Activated CD8-positive, alpha-beta memory T cell treated with anti-CD3 and anti-CD28 coated beads, Interleukin-2, amount 50 U/mL, for 48 hours (primary cell): ENCODE data around the gene TCIRG1.
"Not testable (repeated sequence)": the region's sequence is repeated elsewhere in the genome, so short reads cannot be mapped to it uniquely, and the experiment has no call there.

Experiments used
- DNase-seq: peaks from one replicate; pipeline ENCODE4 v3.0.0-alpha.2; 2020

Gene TCIRG1

DNA sequence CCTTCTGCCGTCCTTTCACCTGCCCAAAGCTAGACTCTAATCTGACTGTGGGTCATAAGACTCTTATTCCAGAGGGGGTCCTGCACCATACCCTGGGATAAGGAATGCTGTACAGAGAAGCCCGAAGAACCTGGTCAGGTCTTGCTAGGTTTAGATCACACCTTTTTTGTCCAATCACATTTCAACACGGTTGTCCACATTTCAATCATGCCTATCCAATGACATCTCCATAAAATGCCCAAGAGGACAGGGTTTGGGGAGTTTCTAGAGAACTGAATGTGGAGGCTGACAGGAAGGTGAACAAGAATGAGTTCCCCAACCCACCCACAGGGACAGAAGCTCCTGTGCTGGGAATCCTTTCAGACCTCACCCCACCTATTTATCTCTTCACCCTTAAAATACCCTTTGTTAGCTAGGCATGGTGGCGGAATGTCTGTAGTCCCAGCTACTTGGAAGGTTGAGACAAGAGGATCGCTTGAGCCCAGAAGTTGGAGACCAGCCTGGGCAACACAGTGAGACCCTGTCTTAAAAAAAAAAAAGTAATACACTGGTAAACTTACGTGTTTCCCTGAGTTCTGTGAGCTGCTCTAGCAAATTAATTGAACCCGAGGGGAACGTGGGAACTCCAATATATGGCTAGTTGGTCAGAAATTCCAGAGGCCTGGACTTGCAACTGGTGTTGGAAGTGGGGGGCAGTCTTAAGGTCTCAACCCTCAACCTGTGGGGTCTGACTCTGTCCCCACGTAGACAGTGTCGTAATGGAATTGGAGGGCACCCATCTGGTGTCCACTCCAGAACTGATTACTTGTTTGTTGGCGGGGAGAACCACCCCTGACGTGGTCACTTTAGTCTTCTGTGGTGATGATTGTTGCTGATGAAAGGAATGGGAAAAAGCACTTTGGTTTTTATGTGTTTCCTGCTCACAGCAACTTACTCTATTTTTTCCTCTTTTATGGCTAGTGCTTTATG, 17.8 kb downstream of the TCIRG1 start:
- no peak for DNase-seq

DNA sequence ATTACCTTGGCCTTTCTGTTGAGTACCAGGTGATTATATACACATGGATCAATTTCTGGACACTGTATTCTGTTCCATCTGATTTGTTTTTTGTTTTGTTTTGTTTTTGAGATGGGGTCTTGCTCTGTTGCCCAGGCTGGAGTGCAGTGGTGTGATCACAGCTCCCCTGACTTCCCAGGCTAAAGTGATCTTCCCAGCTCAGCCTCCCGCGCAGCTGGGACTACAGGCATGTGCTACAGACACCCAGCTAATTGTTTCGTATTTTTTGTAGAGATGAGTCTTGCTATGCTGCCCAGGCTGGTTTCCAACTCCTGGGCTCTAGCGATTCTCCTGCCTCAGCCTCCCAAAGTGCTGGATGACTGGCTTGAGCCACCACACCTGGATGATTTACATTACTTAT, 19.0 kb downstream of the TCIRG1 start:
- DNase-seq: no peak

DNA sequence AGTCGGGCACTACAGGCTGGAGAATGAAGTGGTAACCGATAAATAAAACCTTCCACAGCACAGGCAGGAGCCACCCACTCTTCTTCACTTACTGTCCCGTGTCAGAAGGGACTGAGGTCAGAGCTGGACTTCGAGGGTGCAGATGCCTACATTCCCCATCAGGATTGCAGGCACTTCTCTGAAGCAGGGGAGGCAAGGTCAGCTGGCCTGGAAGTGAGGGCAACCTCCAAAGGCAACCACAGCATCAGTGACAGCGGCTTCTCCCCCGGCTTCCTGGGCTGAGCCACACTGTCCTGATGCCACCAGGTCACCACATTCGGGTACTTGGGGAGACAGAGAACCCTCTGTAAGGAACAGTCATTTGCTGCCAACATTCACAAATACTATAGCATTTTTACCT, 22.7 kb downstream of the TCIRG1 start:
- no peak for DNase-seq

DNA sequence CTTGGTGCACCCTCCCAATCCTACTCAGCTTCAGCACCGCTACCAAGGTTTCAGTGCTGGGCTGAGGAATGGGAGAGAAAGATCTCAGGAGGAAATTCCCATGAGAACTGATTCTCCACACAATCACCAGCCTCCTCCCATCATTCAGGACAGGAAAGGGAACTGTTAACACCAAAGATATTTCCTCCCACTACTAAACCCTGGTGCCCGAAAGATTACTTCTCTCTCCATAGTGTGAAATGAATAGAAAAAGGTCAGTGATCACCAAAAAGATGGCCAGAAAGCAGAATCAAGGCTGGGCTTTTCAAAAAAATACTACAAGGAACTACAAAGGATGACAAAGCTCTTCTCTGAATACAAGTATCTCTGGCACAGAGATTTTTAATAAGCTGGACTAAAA, 26.1 kb downstream of the TCIRG1 start:
- DNase-seq: no peak

DNA sequence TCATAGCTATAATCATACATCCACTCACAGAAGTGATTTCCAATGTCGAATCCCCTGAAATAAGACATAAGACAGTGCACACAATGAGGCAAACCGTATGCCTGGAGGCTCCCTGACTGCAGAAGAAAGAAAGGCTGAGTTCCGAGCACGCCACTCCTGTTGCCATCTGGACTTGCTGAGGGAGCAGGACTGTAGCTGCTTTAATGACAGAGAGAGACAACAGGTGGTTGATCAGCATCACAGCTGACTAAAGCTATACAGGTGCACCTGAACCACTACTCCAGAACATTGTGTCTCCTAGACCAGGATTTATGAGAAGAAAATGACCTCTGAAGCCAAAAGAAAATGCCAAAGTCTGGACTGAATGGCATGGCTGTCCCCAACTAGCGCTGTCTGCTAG, 27.0 kb downstream of the TCIRG1 start:
- DNase-seq: no peak

DNA sequence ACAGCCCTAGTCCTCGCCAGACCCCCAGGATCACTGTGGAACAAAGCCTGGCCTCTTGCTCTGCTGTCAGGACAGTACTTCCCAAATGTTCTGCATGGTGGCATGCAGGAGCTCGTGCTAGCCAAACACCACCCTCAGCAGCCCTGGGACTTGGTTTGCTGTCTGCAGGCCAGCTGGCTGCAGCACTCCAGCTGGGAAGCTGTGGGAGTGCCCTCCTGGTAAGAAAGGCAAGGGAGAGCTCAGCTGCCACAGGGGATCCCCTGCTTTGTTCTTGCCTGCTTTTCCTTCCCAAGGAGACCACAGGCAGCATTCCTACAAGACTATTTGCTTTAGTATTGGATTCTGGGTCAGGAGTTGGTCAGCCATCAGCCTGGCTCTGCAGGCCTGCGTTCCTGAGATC, 27.9 kb downstream of the TCIRG1 start:
- no peak for DNase-seq

DNA sequence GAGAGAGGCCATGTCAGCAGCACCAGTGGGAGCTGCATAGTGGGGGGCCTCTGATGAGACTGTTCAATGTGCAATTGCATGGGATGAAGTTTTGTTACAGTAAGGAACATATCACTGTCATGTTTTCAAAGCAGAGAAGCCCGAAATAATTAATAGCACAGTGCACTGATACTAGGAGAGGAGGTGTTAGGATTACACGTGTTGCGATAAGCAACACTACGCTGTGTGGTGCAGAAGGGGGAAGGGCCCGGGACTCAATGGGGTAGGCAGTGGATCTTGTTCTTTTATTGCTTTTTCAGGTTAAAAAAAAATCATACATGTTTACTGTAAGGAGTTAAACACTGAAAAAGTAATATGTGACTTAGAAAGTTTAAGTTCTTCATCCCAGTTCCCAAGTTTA, 29.2 kb downstream of the TCIRG1 start:
- no peak for DNase-seq

DNA sequence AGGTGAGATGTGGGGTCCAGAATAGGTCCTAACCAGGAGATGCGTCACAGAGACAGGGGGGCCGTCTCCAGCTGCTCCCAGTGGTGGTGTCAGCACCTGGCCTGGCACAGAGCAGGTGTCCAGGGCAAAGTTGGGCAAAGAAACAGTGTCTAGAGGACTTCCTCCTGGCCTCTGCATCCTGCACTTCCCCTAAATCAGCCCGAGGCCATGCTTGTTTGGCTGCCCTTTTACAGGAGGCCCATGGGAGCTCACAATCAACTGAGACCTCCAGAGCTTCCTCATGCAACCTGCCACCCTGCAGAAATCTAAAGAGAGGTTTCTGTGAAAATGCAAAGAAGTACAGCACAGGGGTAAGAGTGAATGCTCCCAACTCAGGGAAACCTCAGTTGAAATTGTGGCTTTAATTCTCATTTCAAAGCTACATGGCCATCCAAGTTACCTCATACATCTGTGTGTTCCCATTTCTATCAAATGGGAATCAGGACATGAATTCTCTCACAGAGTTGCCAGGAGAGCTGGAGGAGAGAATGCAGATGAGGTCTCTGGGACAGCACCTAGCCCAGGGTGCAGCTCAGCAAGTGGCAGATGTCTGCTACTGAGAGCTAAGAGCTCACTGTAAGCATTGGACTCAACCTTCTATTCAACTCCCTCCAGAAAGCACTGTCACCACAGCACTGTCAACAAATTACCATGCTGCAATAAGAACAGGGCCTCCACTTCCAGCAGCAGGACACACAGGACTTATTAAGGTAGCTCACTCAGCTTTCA, 32.6 kb downstream of the TCIRG1 start:
- no peak for DNase-seq

DNA sequence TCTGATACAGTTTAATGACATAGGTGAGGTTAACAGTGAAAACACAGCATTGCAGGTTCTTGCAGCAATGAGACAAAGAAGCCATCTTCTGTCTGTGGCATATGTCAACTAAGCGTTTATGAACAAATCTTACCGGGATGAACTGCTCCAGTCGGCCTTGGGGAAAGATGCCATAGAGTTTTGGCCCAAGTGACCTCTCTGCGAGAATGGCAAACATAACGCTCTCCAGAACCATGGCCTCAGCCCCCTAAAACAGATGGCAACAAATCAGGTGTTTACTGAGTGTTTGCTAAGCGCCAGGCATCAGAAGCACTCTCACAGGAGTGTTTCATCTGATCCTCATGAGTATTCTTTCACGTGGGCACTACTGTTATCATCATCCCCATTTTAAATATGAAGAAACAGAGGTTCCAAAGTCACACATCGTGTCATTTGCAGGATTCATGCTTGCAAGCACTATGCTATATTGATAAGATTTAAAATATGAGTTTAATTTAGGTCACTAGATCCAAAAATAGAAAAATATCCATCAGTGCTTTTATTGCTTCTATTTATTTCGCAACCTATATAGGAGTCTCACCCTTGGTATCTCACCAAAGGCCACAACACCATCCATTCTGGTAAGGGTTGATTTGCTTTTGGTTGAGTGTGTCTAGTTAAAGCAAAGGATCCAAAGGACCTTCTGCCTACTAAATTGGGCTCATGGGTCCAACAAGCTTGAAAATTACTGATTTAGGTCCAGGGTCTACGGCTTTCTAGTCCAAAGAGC, 35.9 kb downstream of the TCIRG1 start:
- no peak for DNase-seq

DNA sequence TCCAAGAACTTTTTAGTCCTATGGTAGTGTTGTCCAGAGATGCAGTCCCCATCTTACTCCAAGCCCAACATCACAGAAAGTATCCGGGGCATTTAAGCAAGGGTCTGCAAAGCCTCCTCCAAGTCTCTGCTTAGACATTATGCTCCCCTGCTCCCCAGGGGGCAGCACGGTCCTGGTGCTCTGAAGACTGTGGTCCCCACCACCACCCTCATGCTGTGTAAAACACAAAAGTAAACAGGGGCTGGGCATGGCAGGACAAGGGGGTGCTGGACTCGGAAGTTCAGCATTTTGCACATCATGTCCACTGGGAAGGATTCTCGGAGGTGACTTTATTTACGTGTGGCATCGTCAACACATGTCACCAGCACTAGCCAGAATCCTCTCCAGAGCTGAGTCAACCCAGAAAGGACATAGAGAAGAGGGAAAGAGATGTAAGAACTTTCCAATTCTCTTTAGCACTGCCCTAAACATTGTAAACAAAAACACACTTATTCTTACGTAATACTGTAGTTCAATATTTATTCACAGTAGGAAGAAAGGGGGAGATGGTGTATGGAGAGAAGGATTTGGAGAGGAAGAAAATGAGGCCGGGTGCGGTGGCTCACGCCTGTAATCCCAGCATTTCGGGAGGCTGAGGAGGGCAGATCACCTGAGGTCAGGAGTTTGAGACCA, 37.7 kb downstream of the TCIRG1 start:
- no peak for DNase-seq

DNA sequence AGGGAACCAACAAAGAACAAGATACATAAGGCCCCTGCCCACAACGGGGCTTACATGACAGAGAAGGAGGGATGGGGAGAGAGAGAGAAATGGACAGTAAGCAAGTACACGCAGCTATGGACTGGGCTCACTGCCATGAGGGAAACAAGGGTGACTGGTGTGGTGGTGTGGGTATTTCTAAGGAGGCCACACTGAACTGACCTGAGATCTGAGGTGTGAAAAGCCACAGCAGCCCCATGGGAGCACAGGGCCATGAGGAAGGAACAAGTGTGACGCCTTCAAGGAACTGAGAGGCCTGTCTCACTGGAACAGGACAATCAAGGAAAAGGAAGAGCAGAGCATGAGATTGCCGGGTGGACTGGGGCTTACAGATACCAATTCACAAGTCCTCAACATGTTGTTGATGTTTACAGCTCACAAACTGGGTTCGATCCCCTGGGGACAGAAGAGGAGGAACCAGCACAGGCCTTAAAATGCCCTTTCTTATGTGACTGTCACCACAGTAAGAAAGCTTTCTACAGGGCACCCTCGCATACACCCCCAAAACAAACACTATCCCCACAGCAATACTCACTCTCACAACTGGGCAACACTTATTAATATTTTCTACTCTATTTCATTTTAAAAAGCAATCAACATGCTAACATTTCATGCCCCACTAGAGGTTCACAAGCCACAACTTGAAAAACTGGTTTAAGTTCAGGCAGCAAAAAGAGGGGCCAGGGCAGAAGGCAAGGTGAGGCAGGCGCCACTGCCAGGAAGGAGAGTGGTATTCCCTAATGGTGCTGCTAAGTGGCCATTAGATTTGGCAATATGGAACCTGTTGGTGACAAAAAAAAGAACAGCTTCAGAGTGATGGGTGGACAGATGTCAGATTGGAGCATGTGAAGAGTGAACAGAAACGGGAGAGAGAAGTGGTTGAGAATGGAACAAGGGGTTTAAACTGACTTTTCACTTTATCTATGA, 39.1 kb downstream of the TCIRG1 start:
- no peak for DNase-seq

DNA sequence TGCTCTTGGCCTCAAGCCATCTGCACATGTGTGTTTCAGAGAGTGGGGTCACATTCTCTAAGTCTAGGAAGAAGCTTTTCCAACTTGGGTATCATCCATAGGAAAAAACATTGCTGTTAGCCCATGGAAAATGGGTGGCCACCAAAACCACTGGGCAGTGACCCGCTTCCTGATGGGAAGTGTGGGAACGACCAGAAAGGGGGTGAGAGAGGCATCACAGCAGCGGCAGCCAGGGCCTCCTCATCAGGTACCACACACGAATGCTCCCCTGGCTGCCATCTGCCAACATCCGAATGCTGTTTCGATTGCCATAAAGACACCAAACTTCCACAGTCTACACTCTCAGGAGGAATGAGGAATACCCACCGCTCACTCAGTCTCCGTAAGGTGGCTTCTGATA, 42.0 kb downstream of the TCIRG1 start:
- DNase-seq: no peak

DNA sequence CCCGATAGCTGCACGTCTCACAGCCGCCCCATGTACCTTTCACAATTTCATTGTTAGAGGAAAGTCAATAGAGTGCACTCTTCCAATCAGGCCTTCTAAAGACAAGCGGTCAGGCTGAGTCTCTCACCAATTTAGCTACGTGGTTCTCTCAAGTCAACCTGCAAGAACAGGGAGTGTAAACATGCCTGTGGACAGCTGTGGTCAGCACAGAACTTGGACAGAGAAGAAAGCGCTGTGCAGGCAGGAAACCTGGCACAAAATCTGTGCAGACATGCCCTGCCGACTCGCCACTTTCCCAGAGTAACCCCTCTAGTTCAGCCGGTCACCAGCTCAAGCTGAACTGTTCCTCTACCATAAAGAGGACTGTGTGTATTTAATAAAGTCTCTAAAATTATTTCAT, 42.9 kb downstream of the TCIRG1 start:
- no peak for DNase-seq

DNA sequence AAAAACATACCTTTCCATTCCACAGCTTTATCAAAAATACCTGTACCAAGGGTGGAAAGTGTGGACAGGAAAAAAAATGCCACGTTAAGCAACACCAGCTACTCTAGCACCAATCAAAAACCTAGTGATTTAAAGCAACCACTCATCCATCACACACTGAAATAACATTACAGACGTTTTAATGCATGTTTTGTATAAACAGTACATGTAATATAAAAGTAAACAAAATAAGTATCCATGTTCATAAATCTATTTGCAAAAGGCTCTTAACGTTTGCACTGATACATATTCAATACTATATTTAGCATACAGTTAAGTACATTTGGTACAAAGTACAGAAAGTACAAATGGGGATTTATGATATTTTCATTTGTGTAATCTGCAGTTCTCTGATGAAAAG, 43.7 kb downstream of the TCIRG1 start:
- DNase-seq: no peak

DNA sequence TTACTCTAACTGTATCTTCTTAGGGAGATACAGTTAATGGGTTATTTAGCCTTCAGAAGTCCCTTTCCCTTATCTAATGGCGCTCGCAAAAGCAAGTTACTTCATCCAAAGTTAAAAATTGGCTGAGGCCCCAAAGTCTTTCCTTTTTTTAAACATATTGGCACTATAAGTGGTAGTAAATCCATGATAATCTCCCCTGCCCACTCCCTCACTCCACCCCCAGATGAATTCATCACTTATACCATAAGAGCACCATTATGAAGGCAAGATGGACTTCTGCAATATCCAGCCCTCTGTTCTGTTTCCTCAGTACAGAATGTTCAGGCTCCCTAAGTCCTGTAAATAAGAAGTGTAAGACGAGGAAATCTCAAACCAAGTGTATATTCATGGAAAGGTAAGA, 44.7 kb downstream of the TCIRG1 start:
- no peak for DNase-seq

DNA sequence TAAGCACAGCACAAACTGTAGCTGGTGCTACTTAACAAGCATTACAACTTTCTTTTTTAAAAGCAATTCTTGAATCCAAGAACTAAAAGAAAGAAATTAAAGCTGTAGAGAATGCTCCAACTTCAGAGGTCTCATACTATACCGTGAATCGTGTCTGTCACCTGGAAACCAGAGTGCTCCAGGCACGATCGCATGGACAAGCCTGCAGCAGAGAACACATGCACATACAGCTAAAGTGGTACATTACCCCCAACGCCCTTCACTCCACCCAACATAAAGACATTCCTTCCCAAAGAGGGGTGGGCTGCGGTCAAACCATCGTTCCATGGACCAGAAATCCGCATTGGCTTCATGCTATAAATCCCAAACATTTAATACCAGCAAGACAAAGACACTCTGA, 50.9 kb downstream of the TCIRG1 start:
- no peak for DNase-seq

DNA sequence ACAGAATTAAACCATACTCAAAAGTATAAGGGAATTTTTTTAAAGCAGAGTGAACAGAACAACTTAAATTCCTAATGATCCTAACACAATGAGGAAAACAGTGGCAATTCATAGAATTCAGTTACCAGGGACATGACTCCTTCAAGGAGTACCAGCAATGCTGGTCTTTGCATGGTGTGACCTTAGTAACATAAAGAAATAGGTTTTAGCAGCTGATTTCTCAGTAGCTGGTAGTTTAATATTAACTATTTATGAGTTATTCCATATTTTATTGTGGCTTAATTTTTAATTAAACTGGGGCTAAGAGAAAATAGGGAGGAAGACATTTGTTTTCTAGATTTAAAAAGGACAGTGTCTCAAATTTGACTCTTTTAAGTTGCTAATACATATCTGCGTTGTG, 51.5 kb downstream of the TCIRG1 start:
- no peak for DNase-seq

DNA sequence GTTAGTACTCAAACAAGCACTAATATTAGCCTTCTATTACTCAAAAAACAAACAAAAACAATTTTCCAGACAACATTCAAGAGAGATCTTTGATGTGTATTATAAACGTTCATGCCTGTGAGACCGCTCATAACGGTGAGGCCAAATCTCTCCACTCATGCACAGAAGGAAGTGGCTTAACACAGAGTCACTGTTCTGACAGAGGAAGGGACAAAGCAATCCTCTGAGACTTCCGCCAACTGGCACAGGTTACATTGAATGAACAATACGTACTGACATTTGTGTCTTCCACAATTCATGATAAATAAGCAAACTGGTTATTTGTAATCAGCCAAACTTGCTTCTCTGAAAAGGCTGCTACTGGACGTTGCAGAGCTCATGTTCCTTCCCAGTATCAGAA, 51.9 kb downstream of the TCIRG1 start:
- no peak for DNase-seq

DNA sequence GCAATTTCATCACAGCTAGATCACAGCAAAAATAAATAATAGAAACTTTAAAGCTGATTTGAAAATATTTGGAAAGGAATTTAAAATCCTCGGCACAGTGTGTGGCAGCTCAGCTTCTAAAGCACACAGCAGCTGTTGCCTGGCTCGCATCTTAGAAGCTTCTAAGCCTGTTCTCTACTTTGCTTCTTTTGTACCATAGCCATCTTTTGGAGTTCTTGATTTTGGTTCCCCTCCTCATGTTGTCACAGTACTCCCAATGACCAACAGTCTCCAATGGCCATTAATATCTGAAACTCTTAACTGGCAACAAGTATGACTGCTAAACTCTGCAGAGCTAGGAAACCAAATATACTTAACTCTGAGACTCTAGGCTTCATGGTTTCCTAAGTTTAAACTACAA, 53.6 kb downstream of the TCIRG1 start:
- no peak for DNase-seq

DNA sequence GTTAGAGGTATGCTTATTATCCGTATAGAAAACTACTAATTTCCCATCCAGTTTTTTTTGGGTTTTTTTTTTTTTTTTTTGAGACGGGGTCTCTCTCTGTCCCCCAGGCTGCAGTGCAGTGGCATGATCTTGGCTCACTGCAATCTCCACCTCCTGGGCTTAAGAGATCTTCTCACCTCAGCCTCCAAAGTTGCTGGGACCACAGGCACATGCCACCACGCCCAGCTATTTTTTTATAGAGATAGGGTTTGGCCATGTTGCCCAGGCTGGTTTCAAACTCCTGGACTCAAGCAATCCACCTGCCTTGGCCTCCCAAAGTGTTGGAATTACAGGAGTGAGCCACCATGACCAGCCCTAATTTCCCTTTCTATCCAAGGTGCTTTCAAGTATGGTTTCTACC, 54.1 kb downstream of the TCIRG1 start:
- not testable (repeated sequence) for DNase-seq

DNA sequence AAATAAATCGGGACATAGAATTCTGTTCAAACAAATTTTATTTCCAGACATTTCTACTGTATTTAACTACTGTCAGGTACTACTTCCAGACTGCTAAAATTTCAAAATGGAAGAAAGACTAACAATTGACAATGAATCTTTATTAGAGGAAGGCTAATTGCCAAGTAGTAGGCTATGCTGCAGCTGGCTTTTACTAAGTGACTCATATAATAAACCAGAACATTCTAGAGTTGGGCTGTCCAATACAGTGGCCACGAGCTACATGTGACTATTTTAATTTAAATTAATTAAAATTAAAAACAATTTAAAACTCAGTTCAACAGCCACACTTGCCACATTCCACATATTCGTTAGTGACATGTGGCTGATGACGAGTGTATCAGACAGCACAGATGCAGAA, 54.7 kb downstream of the TCIRG1 start:
- no peak for DNase-seq

DNA sequence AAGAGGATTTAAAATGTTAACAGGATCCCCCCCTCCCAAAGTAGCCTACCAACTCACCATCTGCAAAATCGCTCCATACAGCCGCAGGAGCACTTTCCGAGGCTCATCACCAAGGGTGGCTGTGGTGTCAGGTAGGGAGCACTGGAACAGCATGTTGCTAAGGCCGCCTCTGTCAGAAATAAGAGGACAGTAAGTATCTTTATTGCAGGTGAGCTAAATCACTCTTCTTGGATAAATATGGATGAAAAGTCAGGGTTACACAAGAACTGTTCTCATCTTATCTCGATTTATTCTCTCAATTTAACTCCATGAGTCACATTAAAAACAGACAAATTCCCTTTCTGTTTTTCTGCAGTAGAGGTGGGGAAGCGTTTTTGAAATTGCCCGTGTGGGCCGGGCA, 58.1 kb downstream of the TCIRG1 start:
- DNase-seq: no peak
